GM20431 (cell line): ENCODE results near the gene OSTN.
"Not testable (repeated sequence)": the region's sequence is repeated elsewhere in the genome, so short reads cannot be mapped to it uniquely, and the experiment has no call there.

Experiments used
- in situ Hi-C: fragments of 300-500 bp; cut with MseI, MboI; formaldehyde crosslinking; loops from one replicate; pipeline ENCODE4 v1.15.0; 2020; ENCODE audit warnings: low sequenced_read_pairs; ENCODE audit not compliant: unreplicated experiment

Gene OSTN, protein sequence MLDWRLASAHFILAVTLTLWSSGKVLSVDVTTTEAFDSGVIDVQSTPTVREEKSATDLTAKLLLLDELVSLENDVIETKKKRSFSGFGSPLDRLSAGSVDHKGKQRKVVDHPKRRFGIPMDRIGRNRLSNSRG

DNA sequence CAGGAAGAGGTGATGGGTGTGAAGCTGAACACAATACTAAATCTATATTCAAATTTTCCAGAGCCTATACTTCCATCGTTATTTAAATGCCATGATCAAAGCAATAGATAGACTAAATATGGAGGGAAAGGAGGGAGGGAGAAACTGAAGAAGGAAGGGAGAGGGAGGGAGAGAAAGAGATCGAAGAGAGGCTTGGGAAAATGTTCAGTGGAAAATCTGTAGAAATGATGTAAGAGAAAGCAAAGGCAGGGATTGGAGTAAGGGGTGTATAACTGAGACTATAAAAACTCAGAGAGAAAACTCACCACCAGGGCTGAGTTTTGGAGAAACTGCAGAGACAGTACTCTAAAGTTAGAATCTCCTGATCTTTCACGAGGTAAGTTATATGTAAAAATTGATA, at the start of gene OSTN:
TSS of gene OSTN (plus strand) at position 310 of the 400 bp plus-strand sequence. CDS start 13,292 bp downstream, outside the sequence.
- in situ Hi-C loops, result no loop called here

DNA sequence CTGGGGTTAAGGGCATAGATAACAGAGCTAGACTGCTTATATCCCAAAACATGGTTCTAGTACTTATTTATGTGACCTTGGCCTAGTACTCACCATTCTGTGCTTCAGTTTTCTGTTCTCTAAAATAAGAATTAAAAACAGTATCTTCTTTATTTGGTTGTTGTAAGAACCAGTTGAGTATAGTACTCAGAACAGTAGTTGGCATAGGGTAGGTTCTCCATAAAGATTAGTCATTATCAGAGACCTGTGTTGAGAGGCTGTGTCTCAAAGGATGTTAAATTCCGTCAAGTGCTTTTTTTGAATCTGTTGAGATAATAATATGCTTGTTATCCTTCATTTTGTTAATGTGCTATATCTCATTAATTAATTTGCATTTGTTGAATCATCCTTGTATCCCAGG, 47.4 kb upstream of the OSTN start:
- in situ Hi-C loops, result no loop called here

DNA sequence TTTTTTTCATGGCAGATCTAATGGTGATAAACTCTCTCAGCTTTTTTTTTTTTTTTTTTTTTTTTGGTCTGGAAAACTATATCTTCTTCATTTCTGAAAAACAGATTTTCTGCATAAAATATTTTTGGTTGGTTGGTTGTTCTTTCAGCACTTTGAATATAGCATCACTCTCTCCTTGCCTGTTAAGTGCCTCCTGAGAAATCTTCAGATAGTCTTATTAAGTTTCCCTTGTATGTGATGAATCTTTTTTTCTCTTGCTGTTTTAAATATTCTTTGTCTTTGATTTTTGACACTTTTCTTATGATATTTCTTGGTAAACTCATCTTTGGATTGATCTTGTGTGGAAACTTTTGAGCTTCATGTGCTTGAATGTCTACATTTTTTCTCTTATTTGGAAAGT, 44.2 kb upstream of the OSTN start:
- in situ Hi-C loops, result no loop called here

DNA sequence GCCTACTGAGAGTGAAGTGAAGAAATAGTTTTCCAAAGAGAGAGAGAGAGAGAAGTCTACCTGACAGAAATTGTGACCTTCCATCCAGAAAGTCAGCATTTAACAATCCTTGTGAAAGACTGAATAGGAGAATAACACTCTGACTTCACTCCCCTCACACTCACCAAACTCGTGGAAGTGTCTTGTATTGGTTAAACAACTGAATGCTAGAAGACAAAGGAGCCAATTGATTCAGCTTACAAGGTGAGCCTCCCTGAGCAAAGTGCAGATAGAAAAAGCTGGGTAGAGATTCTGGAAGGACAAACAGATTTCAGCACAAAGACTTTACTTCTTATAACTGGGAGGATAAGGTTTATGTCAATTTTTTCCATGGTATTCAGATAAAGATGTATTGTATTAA, 40.8 kb upstream of the OSTN start:
- in situ Hi-C loops, result no loop called here

DNA sequence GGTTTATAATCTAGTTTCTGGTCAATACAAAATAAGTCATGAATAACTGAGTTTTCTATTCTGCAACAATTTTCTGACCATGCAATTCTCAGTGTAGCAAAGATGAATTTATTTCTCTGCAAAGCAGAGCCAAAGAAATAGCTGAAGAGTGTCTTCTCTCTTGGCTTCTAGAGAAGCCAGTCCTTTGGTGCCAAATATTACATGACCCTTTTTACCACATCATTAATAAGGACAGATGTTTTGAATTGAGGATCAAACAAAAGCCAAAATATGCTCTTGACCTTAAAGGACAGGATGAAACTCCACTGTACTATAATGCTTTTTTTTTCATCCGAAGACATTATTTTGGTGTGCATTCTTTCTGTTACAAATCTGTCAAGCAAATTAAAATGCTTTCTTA, 40.2 kb upstream of the OSTN start:
- in situ Hi-C loops, result no loop called here

DNA sequence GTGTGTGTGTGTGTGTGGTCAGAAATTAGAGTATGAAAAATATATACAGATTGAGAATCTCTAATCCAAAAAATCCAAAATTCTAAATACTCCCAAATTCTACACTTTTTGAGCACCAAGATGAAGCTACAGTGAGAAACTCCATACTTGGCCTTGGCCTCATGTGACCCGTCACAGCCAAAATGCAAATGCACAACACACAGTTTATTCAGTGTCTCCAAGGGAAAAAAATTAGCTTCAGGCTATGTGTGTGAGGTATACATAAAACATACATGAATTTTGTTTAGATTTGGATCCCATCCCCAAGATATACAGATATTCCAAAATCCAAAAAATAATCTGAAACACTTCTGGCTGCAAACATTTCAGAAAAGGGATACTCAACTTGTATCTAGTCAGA, 33.2 kb upstream of the OSTN start:
- in situ Hi-C loops, result no loop called here

DNA sequence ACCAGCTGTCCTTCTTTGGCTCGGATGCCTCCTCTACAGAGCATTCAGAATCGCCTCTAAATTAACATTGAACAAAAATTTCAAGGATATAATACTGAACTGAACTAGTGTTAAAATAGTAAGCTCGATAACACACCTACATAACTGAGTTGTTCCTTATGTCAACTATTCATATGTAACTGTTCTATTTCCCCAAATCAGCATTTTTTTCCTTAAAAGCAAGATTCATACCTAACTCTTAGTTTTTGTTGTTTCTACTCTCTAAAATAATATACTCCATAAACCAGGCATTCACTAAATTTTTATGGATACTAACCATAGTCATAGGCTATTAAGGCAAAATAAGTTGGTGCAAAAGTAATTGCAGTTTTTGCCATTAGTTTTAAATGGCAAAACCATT, 32.7 kb upstream of the OSTN start:
- in situ Hi-C loops, result no loop called here

DNA sequence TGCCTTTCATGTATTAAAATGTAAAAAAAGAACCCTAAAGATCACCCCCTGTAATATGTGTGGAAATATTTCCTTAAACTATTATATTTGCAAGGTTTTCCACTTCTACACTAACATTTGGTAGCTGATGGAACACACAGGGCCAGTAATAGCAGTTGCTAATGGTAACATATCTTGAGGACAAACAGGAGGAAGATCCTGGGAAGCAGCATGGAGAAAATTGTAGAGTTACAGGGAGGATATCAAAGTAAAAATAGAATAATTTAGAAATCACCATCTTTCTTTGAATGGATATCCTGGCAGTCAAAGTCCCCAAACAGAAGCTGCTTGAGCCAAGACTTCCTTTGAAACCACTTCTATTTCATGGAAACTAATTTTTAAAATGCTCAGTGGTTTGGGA, 29.5 kb upstream of the OSTN start:
- in situ Hi-C loops, result no loop called here

DNA sequence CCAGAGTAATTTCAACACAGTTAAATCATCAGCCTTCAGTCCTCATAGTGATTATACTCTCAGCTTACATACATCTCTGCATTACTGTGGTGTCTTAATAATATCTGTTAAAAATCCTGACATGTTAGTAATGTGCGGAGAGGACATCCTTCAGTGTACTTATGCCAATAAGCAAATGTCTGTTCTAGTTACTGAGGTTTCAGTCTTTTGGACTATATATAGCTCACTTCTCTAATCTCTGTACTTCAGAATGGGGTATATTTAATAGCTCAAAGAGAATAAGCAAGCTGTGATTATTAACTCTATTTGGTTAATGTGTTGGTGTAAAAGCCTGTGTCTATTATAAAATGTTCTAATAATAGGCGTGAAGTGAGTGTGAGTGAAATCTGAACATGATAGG, 28.9 kb upstream of the OSTN start:
- in situ Hi-C loops, result no loop called here

DNA sequence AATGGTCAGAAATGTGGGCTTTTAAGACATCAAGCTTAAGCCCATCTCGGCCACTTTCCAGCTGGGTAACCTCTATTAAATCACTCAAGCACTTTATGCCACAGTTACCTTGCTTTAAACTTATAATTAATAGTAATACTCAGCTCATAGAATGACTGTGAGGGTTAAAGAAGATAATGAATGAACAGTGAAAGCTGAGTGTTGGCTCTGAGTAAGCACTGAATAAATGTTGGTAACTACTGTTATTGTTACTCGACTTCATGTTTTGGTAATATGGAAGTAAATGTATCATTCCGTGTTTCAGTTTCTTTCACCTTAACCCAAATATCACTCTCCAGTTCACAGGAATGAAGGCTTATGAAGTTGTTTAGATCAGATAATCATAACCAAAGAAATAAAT, 23.9 kb upstream of the OSTN start:
- in situ Hi-C loops, result no loop called here

DNA sequence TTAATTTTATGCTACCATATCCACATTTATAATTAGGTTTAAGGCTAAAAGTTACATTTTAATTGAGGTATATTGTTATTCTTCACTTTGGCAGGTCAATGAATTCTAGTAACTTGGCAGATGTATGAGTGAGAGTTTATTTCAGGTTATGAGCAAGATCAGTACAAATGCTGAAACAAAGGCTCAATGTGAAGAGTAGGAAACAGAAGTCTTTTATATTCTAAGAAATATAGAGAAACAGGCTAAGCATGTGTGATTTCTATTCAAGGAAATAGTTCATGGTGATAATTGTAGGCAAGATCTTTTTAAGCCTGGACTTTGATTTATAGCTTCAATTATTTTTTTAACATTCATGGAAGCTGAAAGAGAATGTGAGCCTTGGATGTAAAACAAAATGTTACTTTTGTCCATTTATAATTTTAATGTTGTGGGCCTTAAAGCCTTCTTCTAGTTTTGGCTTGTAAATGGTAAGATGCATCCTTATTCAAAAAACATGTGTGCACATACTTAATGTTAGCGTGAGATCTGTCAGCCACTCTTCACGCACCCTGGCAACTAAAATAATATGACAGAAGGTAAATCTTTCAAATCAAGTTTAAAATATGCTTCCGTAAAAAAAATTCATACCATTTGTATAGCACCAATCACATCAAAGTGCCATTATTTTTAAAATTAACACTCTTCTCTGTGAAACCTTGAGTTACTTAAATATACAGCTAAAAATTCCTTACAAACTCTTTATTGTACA, 22.8 kb upstream of the OSTN start:
- in situ Hi-C loops, result no loop called here

DNA sequence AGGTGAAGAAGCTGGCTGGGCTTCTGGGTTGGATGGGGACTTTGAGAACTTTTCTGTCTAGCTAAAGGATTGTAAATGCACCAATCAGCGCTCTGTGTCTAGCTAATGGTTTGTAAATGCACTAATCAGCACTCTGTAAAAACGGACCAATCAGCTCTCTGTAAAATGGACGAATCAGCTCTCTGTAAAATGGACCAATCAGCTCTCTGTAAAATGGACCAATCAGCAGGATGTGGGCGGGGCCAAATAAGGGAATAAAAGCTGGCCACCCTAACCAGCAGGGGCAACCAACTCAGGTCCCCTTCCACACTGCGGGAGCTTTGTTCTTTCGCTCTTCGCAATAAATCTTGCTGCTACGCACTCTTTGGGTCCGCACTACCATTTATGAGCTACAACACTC, 13.7 kb upstream of the OSTN start:
- in situ Hi-C loops, result not testable (repeated sequence)

DNA sequence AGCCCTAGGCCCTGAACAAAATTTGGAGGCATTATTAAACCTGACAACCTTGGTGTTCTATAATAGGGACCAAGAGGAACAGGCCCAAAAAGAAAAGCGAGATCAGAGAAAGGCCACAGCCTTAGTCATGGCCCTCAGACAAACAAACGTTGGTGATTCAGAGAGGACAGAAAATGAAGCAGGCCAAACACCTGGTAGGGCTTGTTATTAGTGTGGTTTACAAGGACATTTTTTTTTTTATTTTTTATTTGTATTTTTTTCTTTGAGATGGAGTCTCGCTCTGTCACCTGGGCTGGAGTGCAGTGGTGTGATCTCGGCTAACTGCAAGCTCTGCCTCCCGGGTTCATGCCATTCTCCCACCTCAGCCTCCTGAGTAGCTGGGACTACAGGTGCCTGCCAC, 10.8 kb upstream of the OSTN start:
- in situ Hi-C loops, result not testable (repeated sequence)

DNA sequence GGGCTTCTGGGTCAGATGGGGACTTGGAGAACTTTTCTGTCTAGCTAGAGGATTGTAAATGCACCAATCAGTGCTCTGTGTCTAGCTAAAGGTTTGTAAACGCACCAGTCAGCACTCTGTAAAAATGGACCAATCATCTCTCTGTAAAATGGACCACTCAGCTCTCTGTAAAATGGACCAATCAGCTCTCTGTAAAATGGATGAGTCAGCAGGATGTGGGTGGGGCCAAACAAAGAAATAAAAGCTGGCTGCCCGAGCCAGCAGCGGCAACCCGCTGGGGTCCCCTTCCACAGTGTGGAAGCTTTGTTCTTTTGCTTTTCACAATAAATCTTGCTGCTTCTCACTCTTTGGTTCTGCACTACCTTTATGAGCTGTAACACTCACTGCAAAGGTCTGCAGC, 6.8 kb upstream of the OSTN start:
- in situ Hi-C loops, result not testable (repeated sequence)

DNA sequence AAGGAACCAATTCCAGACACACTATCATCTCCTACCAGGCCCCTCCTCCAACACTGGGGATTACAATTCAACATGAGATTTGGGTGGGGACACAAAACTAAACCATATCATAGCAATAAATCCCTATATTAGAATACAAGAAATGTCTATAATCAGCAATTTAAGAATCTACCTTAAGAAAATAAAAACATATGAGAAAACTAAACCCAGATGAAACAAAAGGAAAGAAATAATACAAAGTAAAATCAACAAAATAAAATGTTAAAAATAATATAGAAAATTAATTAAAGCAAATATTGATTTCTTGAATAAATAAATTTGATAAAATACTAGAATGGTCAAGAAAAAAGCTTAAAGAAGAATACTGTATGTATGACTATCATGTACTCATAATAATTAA, 6.1 kb upstream of the OSTN start:
- in situ Hi-C loops, result no loop called here

DNA sequence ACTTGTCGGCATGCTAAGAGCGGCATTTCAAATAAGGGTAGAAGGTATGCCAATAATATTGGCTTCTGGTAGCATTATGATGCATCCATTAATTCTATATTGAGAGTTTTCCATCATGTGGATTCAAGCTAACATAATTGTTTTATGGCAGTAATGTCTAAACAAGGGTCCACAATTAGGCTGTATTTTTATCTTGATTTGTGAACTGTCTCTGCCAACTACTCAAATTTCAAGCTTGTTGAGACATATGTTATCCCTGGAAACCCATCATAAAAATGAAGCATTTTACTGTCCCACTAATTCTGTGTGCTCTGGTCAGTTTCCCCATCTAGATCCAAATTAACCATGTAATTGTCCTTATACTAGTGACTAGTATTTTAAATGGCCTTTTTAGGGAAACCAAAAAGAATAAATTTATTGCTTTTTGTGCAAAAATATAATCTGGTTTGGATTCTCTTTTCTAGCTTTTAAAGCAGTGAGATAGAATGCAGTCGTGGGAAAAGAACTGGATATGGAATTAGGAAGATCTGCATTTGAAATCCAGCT, 1.2 kb upstream of the OSTN start:
- in situ Hi-C loops, result no loop called here

DNA sequence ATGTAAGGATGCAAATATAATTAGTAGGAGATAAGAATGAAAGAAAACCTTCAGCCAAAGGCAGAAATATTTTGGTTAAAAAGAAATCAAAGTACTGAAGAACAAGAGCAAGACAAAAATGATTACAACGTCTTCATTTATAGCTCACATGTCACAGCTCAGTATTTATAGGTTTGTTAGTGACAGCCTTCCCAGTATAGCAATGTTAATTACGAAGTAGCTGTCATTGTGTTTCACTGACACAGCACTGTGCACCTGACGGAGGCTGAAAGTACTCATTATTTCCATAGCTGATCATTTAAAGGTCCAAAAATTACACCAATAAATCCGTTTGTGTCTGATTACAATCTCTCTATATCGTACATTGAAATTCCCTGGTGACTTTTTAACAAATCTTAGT, 561 bp upstream of the OSTN start:
- in situ Hi-C loops, result no loop called here

DNA sequence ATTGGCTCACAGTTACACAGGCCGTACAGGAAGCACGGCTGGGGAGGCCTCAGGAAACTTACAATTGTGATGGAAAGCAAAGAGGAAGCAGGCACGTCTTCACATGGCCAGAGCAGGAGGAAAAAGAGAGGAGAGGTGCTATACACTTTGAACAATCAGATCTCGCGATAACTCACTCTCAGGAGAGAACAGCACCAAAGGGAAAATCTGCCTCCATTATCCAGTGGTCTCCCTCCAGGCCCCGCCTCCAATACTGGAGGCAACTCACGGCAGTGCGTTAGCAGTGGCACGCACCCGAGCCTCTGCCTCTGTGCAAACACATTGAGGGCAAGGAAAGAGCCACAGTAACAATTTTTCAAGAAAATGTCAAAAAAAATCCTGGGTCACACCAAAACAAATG, 11.0 kb downstream of the OSTN start:
- in situ Hi-C loops, result no loop called here

DNA sequence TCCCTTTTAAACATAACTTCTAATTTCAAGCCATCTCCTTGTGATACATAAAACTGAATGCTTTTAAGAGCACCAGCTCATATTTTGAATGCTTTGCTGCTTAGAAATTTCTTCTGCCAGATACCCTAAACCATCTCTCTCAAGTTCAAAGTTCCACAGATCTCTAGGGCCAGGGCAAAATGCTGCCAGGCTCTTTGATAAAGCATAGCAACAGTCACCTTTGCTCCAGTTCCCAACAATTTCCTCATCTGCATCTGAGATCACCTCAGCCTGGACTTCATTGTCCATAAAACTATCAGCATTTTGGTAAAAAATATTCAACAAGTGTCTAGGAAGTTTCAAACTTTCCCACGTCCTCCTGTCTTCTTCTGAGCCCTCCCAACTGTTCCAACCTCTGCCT, 17.5 kb downstream of the OSTN start:
- in situ Hi-C loops, result no loop called here

DNA sequence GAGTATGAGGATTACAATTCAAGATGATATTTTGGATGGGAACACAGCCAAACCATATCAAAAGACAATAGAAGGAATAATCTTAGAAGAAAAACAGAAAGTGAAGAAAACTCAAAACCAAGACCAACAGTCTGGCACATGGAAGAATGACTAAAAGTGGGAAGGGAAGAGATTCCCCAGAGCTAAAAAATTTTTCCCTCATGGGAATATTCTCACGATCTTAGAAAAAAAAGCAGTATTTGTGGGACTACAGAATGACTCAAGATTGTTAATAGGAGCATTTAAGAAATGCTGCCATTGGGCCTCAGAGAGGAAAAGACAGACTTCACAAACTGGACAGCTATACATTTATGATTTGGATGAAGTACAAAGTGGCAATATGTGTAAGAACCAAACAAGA, 18.3 kb downstream of the OSTN start:
- in situ Hi-C loops, result no loop called here

DNA sequence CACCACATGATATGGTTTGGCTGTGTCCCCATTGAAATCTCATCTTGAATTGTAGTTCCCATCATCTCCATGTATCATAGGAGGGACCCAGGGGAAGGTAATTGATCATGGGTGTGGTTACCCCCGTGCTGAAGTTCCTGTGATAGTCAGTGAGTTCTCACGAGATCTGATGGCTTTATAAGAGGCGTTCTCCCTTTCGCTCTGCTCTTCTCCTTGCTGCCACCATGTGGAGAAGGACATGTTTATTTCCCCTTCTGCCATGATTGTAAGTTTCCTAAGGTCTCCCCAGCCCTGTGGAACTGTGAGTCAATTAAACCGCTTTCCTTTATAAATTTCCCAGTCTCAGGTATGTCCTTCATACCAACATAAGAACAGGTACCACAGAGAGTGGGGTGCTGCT, 21.9 kb downstream of the OSTN start:
- in situ Hi-C loops, result no loop called here

DNA sequence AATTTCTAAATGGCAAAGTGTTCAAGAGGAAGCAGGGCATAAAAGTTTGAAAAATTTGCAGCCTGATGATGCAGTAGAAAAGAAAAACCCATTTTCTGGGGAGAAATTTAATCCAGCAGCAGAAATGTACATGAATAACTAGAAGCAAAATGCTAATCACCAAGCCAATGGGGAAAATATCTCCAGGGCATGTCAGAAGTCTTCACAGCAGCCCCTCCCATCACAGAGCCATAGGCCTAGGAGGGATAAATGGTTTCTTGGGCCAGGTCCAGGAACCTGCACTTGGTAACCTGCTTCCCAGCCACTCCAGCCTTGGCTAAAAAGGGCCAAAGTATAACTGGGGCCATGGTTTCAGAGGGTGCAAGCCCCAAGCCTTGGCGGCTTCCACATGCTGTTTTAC, 22.6 kb downstream of the OSTN start:
- in situ Hi-C loops, result no loop called here
